B cell (primary cell): Measurements from ENCODE around the gene KCNQ5. TPM values are rescaled to one million over a fixed set of nuclear protein-coding genes. Genes with fewer than 3 reads are reported as not detected.

Source experiments
- ATAC-seq: fragments of 200-7000 bp; cut with Tn5 transposase; one replicate; pipeline ENCODE4 v1.10.0; 2021; ENCODE audit warnings: low read depth, mild to moderate bottlenecking, moderate number of reproducible peaks, moderate library complexity
- CTCF ChIA-PET: fragments of 350-600 bp; sonication (Branson Sonifier 250); formaldehyde crosslinking; loops from one replicate; lab custom pipeline; 2021; ENCODE audit warnings: antibody characterized with exemption, inconsistent platforms; lab: Charles Lee
- POLR2A ChIA-PET: fragments of 350-600 bp; sonication (Branson Sonifier 250); formaldehyde crosslinking; loops from one replicate; lab custom pipeline; 2021; ENCODE audit warnings: antibody characterized with exemption; lab: Charles Lee
- DNase-seq: peaks from one replicate; pipeline ENCODE4 v3.0.0; 2013
- H2AFZ ChIP-seq: 2 replicates; pipeline ENCODE4 v1.6.1; 2012; ENCODE audit warnings: mild to moderate bottlenecking, low read depth, low read length; ENCODE audit not compliant: insufficient read depth, poor library complexity, severe bottlenecking
- H3K27ac ChIP-seq, 2 donors: 1 replicate in 1 of 2; 2 replicates in 1 of 2; pipeline ENCODE4 v1.5.1; 2012 to 2013; ENCODE audit warnings: low read length in 2 of 2, mild to moderate bottlenecking in 2 of 2, moderate library complexity in 1 of 2
- H3K27me3 ChIP-seq, 4 experiments: fragments of 200-600 bp in 1 of 4; sonication (generic) in 1 of 4; replicated peaks in 1 of 4; 1 replicate in 2 of 4; 2 replicates in 2 of 4; pipeline versions ENCODE4 v1.6.1 to v1.7.0; 2013 to 2016; ENCODE audit warnings: low read length in 3 of 4, mild to moderate bottlenecking in 2 of 4, mixed read lengths in 1 of 4, moderate library complexity in 1 of 4; ENCODE audit not compliant: insufficient read depth in 4 of 4, control insufficient read depth in 3 of 4; ENCODE audit errors: control extremely low read depth in 1 of 4
- H3K36me3 ChIP-seq, 2 experiments: replicated peaks in 1 of 2; 1 replicate in 1 of 2; 2 replicates in 1 of 2; pipeline versions ENCODE4 v1.6.1 to v1.7.1; 2013; ENCODE audit warnings: low read length in 1 of 2; ENCODE audit not compliant: insufficient read depth in 2 of 2, control insufficient read depth in 1 of 2; ENCODE audit errors: control extremely low read depth in 1 of 2, extremely low read depth in 1 of 2
- H3K4me1 ChIP-seq, 2 donors: fragments of 200-600 bp in 1 of 2; sonication (generic) in 1 of 2; 1 replicate in 1 of 2; 2 replicates in 1 of 2; pipeline versions ENCODE4 v1.5.1 to v1.6.1; 2013 to 2017; ENCODE audit warnings: low read length in 2 of 2; ENCODE audit not compliant: control insufficient read depth in 2 of 2, insufficient read depth in 2 of 2
- H3K4me2 ChIP-seq: replicated peaks from 2 replicates; pipeline ENCODE3; 2012; ENCODE audit warnings: mild to moderate bottlenecking, low read depth, low read length; ENCODE audit not compliant: poor library complexity, severe bottlenecking
- H3K4me3 ChIP-seq, 5 experiments: fragments of 200-600 bp in 1 of 5; sonication (generic) in 1 of 5; 1 replicate in 3 of 5; 2 replicates in 2 of 5; pipeline versions ENCODE4 v1.5.1 to v1.7.0; 2011 to 2016; ENCODE audit warnings: low read length in 4 of 5, mild to moderate bottlenecking in 4 of 5, low read depth in 2 of 5, control low read depth in 1 of 5, moderate library complexity in 1 of 5; ENCODE audit not compliant: insufficient read depth in 1 of 5; ENCODE audit errors: control extremely low read depth in 1 of 5, extremely low read depth in 1 of 5
- H3K79me2 ChIP-seq: fragments of 200-600 bp; sonication (generic); one replicate; pipeline ENCODE4 v1.6.0; 2016; ENCODE audit warnings: low read length; ENCODE audit not compliant: control insufficient read depth, insufficient read depth
- H3K9ac ChIP-seq: fragments of 200-600 bp; sonication (generic); 2 replicates; pipeline ENCODE4 v1.6.1; 2017; ENCODE audit warnings: mild to moderate bottlenecking, low read length, moderate library complexity
- H3K9me3 ChIP-seq, 3 donors: one replicate each; pipeline versions ENCODE4 v1.6.1 to v1.7.1; 2013; ENCODE audit warnings: low read length in 2 of 3; ENCODE audit not compliant: control insufficient read depth in 2 of 3, insufficient read depth in 1 of 3; ENCODE audit errors: control extremely low read depth in 1 of 3
- H4K20me1 ChIP-seq: 2 replicates; pipeline ENCODE4 v1.6.0; 2012; ENCODE audit warnings: mild to moderate bottlenecking, low read length; ENCODE audit not compliant: insufficient read depth, control insufficient read depth, poor library complexity, severe bottlenecking
- H3K27ac Mint-ChIP-seq: one replicate; pipeline ENCODE4 v1.8.0; 2021; ENCODE audit warnings: mixed read lengths
- H3K27me3 Mint-ChIP-seq: one replicate; pipeline ENCODE4 v1.8.0; 2021; ENCODE audit warnings: mixed read lengths
- H3K4me1 Mint-ChIP-seq: one replicate; pipeline ENCODE4 v1.8.0; 2021; ENCODE audit warnings: mixed read lengths
- H3K4me3 Mint-ChIP-seq: one replicate; pipeline ENCODE4 v1.8.0; 2021; ENCODE audit warnings: mixed read lengths
- H3K9me3 Mint-ChIP-seq: one replicate; pipeline ENCODE4 v1.8.0; 2022; ENCODE audit warnings: mixed read lengths; ENCODE audit not compliant: insufficient read depth
- EZH2 ChIP-seq: IDR thresholded peaks from 2 replicates; pipeline ENCODE4 v1.6.1; 2012; ENCODE audit warnings: borderline replicate concordance, low read depth, mild to moderate bottlenecking, moderate library complexity, low read length; ENCODE audit not compliant: insufficient read depth, poor library complexity, severe bottlenecking
- WGBS: methylation state at CpG from one replicate; pipeline ENCODE4 v1.1.5; 2013; ENCODE audit warnings: missing lambda C conversion rate; ENCODE audit not compliant: insufficient coverage; 5-methylcytosine and 5-hydroxymethylcytosine counted together
- intact Hi-C: fragments of 100-400 bp; cut with micrococcal nuclease; formaldehyde crosslinking; loops from one replicate; pipeline ENCODE4 v1.10.0; 2022
- polyA plus RNA-seq: library from polyadenylated mRNA; depleted of rRNA; stranded (reverse); fragments of >200 nt; gene quantifications from 2 replicates; pipeline ENCODE4 v1.2.3, GENCODE V29; 2012
- total RNA-seq, 2 donors: library from RNA; stranded (reverse); fragments of 120-200 nt in 1 of 2; gene quantifications; 1 replicate in 1 of 2; 2 replicates in 1 of 2; pipeline versions ENCODE4 v1.2.3 to v1.2.4, GENCODE V29; 2013 to 2022
- TF ChIP-seq, protein P1 (sequence below): fragments of 200-600 bp; IDR thresholded peaks from one replicate; pipeline ENCODE4 v1.8.0; 2022; ENCODE audit warnings: antibody characterized with exemption, mild to moderate bottlenecking

Gene KCNQ5
- total and polyA plus RNA-seq, 2 donors (not counting 1 experiment from before 2014, with no cell fraction given): 2.3 to 9.4 TPM

DNA sequence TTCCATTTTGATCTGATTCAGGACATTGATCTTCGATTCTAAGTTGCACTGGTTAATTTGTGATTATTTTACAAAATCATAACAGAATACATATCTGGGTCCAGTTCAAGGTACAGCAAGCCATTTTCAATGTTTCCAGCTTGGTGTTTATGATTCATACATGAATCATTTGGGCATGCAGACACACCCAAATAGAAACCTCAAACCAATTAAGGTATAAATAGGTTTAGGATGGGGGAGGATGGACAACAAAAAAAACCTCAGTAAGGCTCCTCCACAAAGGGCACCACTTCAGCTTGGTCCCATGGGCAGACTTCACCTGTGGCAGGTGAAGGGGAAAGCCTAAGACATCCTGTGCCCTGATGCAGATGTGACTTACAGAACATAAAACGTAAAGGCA is 410.7 kb downstream of the KCNQ5 start:
- Histone ChIP-seq H3K4me3 (no peak overlapping the region), H4K20me1 (no peaks in the 10 kb centered on the region), H3K4me2 (no peak overlapping the region), H3K27me3 (no peaks in the 10 kb centered on the region), H3K36me3 (peaks cover 0 to 2% of the 10 kb centered on the region in 2 experiments), H2AFZ (no peak overlapping the region), H3K4me1 (no peaks in the 10 kb centered on the region), H3K9ac (no peak overlapping the region), H3K79me2 (no peaks in the 10 kb centered on the region), H3K9me3 (no peaks in the 10 kb centered on the region), H3K27ac (no peak overlapping the region)
- POLR2A ChIA-PET: no interaction called here
- Mint-ChIP-seq H3K9me3 (no peaks in the 10 kb centered on the region), H3K27ac (no peak overlapping the region), H3K27me3 (no peaks in the 10 kb centered on the region), H3K4me3 (no peak overlapping the region), H3K4me1 (peaks cover 5% of the 10 kb centered on the region)
- ATAC-seq (no peak), DNase-seq (no peak)
- TF ChIP-seq, protein P1, sequence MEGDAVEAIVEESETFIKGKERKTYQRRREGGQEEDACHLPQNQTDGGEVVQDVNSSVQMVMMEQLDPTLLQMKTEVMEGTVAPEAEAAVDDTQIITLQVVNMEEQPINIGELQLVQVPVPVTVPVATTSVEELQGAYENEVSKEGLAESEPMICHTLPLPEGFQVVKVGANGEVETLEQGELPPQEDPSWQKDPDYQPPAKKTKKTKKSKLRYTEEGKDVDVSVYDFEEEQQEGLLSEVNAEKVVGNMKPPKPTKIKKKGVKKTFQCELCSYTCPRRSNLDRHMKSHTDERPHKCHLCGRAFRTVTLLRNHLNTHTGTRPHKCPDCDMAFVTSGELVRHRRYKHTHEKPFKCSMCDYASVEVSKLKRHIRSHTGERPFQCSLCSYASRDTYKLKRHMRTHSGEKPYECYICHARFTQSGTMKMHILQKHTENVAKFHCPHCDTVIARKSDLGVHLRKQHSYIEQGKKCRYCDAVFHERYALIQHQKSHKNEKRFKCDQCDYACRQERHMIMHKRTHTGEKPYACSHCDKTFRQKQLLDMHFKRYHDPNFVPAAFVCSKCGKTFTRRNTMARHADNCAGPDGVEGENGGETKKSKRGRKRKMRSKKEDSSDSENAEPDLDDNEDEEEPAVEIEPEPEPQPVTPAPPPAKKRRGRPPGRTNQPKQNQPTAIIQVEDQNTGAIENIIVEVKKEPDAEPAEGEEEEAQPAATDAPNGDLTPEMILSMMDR: no peak
- TF ChIP-seq EZH2: no peak
- intact Hi-C loops: no loop called here
- WGBS: 88% methylated on average over 1 of the region's 2 CpGs
- CTCF ChIA-PET: no interaction called here

DNA sequence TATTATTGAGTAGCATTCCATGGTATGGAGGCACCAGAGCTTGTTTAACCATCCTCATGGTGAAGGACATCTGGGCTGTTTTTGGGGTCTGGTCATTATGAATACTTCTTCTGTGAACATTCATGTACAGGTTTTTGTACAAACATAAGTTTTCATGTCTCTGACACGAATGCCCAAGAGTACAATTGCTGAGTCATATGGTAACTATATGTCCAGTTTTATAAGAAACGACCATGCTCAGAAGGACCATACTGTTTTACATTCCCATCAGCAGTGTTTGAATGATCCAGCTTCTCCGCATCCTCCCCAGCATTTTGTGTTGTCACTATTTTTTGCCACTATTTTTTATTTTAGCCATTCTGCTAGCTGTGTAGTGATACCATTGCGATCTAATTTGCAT is 414.8 kb downstream of the KCNQ5 start:
- no peak for ATAC-seq
- peaks cover 0 to 2% (median 0%) of the 10 kb centered on the region in 3 donors for H3K9me3 ChIP-seq
- WGBS: no CpG with 5 or more reads among the region's 4 CpGs
- H3K27ac ChIP-seq: no peak overlapping the region
- no peak overlapping the region for H3K4me3 ChIP-seq
- no peaks in the 10 kb centered on the region for H3K27me3 ChIP-seq
- H3K79me2 ChIP-seq: no peaks in the 10 kb centered on the region
- H3K9ac ChIP-seq: no peak overlapping the region
- ChIA-PET CTCF (no interaction called here), POLR2A (no interaction called here)
- H3K36me3 ChIP-seq: peaks cover 0 to under 1% of the 10 kb centered on the region in 2 experiments
- H3K4me1 ChIP-seq: no peaks in the 10 kb centered on the region
- no peak overlapping the region for H3K4me2 ChIP-seq
- H3K27ac Mint-ChIP-seq: no peak overlapping the region
- no peak for DNase-seq
- intact Hi-C loops: no loop called here
- no peaks in the 10 kb centered on the region for H3K27me3 Mint-ChIP-seq
- H4K20me1 ChIP-seq: no peaks in the 10 kb centered on the region
- H3K4me3 Mint-ChIP-seq: no peak overlapping the region
- peaks cover 7% of the 10 kb centered on the region for H3K9me3 Mint-ChIP-seq
- peaks cover 5% of the 10 kb centered on the region for H3K4me1 Mint-ChIP-seq
- TF ChIP-seq EZH2: no peak
- TF ChIP-seq, protein P1: no peak
- H2AFZ ChIP-seq: no peak overlapping the region
